ENCODE results near the gene MANBA.

DNA sequence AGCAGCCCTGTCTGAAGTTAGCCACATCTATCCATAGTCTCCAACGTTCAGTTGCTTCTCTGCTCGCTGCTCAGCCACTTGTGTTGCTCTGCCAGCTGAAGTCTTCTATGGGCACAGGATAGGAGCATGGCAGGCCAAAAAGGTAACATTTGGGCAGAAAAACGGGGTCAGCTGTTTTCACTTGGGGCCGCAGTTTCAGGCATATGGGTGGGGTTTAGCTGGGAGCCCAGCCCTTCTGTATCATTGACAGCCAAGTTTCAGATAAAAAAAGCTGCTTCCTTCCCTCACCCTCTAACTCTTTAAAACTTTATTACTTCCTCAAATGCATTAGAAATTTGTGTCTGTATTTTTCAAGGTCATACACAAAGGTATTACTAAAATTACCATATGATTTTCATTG is 18.4 kb upstream of the MANBA start:
- no peak for TF ChIP-seq POLR2AphosphoS5 (IDR thresholded peaks at IDR 0.05; ENCODE audit: low read depth, low read length)
- TF ChIP-seq, protein P1, sequence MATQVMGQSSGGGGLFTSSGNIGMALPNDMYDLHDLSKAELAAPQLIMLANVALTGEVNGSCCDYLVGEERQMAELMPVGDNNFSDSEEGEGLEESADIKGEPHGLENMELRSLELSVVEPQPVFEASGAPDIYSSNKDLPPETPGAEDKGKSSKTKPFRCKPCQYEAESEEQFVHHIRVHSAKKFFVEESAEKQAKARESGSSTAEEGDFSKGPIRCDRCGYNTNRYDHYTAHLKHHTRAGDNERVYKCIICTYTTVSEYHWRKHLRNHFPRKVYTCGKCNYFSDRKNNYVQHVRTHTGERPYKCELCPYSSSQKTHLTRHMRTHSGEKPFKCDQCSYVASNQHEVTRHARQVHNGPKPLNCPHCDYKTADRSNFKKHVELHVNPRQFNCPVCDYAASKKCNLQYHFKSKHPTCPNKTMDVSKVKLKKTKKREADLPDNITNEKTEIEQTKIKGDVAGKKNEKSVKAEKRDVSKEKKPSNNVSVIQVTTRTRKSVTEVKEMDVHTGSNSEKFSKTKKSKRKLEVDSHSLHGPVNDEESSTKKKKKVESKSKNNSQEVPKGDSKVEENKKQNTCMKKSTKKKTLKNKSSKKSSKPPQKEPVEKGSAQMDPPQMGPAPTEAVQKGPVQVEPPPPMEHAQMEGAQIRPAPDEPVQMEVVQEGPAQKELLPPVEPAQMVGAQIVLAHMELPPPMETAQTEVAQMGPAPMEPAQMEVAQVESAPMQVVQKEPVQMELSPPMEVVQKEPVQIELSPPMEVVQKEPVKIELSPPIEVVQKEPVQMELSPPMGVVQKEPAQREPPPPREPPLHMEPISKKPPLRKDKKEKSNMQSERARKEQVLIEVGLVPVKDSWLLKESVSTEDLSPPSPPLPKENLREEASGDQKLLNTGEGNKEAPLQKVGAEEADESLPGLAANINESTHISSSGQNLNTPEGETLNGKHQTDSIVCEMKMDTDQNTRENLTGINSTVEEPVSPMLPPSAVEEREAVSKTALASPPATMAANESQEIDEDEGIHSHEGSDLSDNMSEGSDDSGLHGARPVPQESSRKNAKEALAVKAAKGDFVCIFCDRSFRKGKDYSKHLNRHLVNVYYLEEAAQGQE (IDR thresholded peaks at IDR 0.05; ENCODE audit: insufficient read depth in 1 of 2, low read depth in 2 of 2, low read length in 2 of 2) = no peak

Measured in PFSK-1 (cell line).